Measurements from ENCODE around the gene HDGF.

The HDGF gene

DNA sequence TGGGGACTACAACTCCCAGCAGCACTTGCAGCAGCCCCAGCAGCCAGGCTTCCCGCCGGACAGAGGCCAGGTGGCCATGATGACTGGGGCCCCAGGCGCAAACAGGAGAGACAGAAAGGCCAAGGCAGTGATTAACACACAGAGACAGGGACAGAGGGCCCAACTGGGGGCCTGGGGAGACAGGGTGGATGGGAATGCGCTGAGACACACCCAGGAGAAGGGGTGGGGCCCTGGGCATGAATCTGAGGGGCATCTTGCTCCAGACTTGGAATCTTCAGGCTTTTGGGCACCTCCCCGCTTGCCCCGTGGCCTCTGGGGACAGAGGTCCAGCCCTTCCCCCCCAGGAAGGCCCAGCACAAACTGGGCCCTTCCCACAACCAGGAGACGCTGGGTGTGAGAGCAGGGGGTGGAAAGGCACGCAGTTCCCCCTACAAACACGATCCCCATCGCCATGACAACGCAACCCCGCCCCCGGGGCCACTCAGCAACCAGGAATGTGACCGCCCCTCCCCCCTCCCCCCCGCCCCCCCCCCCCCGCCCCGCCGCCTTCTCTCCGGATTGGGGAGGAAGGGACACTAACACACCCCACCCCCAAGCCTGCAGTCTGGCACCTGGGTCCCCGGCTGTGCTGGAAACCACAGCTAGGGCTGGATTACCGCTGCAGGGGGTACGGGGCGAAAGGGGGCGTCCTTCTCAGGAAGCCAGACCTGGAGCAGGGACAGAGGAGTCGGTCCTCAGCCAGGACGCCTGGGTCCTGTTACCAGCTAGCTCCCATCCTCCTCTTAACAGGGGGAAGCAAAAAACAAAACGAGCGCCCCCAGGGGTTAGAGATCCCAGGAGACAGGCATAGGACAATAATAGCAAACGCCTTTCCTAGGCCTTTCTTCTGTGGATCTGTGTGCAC lies 4.5 kb downstream of the HDGF start:
- DNase-seq (ENCODE audit: low read depth in 2 of 2, low spot score in 1 of 2), result no peak

DNA sequence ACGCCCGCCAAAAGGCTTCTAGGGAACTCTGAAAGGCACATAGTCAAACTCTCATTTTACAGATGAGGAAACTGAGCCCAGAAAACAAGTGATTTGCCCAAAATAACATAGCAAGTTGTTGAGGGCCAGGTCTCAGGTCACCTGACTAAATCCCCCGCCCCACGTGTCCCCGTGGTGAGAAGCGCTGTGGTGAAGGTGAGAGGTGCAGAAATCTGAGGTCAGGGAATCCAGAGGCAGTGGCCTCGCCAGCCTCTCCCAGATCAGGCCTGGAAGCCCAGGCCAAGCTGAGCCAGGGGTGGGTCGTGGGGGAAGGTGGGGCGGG lies 5.1 kb downstream of the HDGF start:
- no peak for DNase-seq (ENCODE audit: low read depth in 2 of 2, low spot score in 1 of 2)

DNA sequence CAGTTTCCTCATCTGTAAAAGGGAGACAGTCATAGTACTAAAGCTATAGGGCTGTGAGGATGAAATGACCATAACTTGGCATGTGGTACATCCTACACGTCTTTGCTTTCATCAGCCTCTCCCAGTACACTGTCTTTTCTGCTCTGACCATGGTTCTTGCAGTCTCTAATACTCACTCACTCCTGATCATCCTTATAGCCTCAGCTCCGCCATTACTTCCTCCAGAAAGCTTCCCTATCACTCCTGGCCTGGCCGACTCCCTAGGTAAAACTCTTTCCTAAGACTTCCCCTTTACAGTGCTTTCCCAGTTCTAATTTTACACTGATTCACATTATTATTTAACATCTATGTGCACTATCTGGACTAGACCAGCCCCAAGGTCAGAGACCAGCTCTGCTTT lies 5.6 kb downstream of the HDGF start:
- no peak for DNase-seq (ENCODE audit: low read depth in 2 of 2, low spot score in 1 of 2)

DNA sequence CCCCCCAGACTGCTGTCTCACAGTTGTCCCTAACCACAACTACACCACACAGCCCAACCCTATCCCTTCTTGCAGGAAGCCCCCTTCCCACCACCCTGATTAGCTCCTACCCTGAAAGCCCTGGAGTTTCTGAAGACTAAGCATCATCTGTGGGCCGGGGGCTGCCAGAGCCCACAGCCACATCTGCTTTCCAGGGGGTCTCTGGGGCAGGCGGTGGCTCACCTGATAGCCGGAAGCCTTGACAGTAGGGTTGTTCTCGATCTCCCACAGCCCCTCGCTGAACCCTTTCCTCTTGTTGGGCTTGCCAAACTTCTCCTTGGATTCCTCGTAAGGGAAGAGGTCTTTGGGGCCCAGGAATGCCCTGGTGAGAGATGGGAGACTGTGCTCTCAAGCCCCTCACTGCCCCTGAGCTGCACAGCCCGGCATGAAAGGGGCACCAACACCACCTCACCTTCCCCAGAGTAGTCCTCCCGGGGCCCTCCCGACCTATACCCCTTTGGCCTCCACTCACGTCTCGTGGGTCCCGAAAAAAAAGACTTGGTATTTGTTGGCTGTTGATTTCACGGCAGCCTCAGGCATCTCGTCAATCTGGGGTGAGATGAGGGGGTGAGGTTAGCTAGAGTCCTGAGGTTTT lies 6.6 kb downstream of the HDGF start:
- DNase-seq (ENCODE audit: low read depth in 2 of 2, low spot score in 1 of 2), result no peak

DNA sequence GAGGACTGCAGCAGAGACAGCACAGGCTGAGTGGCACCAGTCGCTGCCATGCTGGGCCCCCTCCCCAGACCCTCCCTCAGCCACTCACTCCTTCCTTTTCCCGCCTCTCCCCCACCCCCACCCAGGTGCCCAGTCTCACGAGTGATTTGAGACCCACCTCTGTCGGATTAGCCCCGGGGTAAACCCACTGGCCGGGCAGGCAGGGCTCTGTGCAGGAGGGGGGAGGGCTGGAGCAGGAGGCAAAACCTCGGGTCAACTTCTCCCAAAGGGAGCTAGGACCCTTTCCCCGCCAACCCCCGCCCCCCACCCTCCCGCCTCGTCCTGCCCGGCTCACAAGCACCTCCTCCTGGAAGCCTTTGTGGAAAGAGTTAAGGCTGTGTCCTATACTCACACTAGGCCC lies 7.1 kb downstream of the HDGF start:
- DNase-seq (ENCODE audit: low read depth in 2 of 2, low spot score in 1 of 2), result no peak

DNA sequence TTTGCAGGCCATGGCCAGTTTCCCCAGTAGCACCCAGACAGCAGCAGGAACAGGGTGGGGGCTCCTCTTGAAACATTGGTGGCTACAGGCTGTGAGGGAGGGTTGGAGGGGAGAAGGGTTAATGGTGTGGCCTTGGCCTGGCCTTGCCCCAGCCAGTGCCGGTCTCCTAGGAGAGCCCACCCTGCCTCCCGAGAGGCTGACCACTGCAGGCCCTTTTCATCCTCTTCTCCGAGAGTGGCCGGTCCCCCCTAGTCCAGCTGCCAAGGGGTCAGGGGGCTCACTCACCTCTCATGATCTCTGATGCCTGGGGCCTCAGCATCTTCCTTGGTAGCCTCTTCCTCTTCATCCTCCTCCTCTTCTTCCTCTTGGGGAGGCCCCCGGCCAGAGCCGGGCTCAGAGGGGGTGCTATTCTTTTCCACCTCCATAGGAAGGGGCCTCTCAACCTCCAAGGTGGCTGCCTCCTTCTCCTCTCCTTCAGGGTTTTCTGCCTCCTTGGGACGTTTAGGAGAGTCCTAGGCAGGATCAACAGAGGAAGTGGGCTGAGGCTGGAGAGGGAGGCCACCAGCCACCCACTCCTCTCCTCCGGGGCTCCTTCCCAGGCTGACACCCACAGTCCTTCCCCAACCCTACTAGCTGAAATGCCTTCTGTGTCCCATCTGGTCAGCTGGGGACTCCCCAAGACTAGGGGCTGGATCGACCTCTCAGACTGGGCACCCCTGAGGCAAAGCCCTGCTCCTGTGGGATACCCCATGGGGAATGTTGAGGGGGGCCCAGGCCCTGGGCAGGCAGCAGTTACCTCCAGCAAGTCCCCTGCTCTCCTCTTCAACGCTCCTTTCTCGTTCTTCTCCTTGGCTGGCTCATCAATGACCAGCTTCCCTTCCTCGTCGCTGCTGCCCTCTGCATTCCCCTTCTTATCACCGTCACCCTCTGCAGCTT lies 7.8 kb downstream of the HDGF start:
- DNase-seq (ENCODE audit: low read depth in 2 of 2, low spot score in 1 of 2), result no peak

DNA sequence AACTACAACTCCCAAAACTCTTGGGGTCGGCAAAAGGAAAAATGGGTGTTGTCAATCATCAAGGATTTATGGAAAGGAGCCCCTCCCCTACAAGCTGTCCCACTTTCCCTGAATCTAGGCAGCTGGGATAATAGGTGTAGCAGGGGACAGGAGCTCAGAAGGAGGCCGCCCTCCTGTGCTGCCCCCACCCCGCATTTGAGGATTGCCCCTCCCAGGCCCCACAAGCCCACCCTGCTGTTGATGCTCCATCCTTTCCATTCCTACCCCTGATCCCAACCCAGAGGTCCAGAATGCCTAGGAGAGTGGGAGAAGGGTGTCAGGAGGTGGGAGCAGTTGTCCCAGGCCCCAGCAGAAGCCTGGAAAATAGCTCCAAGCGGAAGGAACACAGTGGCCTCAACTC lies 8.7 kb downstream of the HDGF start:
- no peak for DNase-seq (ENCODE audit: low read depth in 2 of 2, low spot score in 1 of 2)

DNA sequence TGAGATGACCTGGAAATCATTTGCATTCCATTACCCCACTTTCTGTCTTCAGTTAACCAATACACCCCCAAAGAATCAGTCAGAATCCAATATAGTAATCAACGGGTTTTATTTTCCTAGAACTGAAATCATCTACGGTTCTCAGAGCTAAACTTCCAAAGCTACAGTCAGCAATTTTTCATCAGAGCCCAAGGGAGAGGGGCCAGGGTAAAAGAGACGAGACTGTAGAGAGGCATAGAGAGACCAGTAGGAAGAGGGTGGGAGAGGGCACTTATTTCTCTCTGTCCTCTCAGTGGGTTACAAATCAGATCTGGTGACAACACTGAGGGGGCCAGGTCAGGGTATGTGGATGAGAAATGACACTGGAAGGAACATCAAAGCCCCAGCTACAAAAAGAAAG lies 9.5 kb downstream of the HDGF start:
- DNase-seq (ENCODE audit: low read depth in 2 of 2, low spot score in 1 of 2), result no peak

DNA sequence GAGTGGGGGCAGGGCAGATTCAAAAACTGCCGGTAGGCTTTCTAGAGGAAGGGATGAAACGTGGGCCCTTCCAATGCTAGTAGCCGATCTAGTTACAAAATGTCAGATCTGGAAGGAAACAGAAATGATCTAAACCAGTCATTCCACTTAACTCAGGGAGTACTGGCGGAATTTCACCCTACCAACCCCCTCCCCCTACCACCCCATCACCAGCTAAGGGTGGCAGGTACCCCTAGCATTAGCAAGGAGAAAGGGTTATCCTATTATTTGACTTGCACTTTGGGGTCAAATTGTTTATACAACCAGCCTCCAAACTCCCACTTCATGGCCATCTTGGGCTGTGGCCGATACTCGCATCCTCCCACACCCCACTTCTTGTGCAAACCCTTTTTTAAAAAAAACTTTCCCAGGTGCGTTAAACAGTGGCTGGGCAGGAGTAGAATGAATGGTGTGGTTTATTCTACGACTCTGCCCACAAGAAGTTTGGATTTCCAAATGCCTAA lies 9.9 kb downstream of the HDGF start:
- DNase-seq (ENCODE audit: low read depth in 2 of 2, low spot score in 1 of 2), result no peak

DNA sequence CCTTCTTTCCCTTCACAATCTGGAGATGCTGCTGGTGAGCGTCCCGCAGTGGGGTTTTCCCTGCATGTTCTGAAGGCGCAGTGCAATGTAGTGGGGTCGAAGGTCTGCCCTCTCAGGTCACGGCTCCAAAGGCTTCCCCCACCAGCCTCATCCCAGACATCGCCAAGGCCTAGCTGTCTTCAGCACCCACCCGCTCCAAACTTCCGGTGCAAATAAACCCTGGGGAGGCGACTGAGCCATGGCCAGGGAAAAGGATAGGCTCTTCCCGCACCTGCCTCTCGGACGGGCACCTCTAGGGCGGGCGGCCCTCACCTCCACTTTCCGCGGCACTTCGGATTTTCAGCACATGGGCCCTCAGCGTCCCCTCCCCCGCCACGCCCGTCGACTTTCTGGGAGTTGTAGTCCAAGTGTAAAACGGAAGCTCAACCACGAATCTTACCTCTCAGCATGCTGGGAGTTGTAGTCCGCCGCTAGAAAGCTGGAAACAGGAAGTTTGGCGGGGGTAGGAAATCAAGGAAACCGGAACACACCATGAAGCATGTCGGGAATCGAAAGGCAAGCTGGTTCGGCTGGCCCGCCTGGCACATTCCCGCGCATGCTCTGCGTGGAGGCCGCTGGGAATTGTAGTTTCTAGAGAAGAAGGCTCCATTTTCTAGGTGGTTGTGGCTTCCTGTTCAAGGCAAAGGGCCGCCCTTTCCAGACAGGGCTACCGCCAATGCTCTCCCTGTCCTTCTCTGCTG lies 10.6 kb downstream of the HDGF start, which contains the start of gene MRPL24:
Gene MRPL24 (minus strand): TSS at position 348 of the 740 bp plus-strand sequence. CDS start 2,384 bp downstream, outside the sequence.
- peak; percentile 91 to 92 for DNase-seq (ENCODE audit: low read depth in 2 of 2, low spot score in 1 of 2)

DNA sequence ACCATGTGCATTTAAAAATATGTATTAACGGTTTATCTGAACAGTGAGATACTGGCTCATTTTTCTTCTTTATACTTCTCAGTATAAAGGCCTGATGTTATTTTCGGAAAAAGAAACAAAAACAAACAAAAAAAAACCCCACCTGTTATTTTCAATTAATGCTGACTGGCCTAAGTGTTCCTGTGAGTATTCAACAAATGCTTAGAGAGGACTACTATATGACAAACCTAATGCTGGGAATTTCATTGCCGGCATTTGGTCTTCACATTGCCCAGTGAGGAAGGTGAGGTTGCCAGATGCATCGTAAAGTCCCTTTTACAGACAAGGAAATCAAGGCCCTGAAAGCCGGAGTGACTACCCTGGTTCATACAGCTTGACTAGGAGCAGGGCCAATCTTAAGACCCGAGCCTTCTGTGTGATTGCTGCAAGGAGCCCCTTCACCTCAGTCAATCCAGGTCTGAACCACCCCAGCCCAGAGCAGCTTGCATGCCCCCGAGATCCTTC lies 11.2 kb downstream of the HDGF start:
- DNase-seq (ENCODE audit: low read depth in 2 of 2, low spot score in 1 of 2), result no peak

DNA sequence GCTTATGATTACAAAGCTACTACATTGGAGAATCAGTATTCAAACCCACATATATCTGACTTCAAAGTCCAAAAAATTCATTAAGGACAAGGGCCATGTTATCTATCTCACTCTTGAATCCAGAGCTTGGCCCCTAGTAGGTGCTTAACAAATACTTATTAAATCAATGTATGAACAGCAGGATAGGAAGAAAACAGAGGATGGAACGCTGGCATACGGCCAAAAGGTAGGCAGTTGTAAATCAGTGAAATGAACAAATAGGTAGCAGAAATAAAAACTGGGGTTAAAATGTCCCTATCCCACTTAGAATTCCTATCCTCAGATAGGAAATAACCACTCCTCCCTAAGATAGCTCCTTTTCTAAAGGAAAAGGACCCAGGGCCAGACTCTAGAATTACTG lies 12.6 kb downstream of the HDGF start:
- DNase-seq (ENCODE audit: low read depth in 2 of 2, low spot score in 1 of 2), result no peak

DNA sequence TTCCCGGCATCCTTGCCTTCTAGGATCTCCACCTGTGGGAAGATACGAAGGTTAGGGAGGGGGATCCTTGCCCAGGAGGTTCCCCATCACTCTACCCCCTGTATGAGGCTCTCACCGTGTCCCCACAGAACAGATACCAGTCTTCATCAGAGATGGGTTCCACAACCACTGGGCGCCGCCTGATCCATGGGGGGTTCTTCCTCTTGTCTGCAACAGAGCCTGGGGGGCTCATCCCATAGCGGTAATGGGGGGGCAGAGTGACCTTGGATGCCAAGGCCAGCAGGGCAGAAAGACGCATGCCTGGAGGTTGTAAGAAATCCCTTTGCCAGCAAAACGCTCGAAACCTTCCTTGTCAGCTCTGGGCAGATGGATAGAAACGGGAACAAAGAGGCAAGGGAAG lies 13.1 kb downstream of the HDGF start:
- no peak for DNase-seq (ENCODE audit: low read depth in 2 of 2, low spot score in 1 of 2)

DNA sequence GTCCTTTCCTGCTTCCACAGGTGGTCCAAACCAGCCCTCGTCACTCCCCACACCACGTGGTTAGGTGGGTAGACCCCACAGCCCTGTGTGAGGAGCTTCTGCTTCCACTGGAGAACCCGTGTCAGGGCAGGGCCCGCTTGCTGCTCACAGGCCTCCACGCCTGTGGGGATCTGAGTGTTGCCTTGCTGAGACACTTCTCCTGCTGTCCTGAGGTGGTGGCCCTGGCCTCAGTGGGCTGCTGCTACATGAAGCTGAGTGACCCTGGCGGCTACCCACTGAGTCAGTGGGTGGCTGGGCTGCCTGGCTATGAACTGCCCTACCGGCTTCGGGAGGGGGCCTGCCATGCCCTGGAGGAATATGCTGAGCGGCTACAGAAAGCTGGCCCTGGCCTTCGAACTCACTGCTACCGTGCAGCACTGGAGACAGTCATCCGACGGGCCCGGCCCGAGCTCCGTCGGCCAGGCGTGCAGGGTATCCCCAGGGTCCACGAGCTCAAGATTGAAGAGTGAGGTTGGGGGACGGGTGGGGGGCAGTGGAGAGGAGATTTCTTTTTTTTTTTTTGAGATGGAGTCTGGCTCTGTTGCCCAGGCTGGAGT lies 17.4 kb downstream of the HDGF start:
- DNase-seq (ENCODE audit: low read depth in 2 of 2, low spot score in 1 of 2), result no peak

DNA sequence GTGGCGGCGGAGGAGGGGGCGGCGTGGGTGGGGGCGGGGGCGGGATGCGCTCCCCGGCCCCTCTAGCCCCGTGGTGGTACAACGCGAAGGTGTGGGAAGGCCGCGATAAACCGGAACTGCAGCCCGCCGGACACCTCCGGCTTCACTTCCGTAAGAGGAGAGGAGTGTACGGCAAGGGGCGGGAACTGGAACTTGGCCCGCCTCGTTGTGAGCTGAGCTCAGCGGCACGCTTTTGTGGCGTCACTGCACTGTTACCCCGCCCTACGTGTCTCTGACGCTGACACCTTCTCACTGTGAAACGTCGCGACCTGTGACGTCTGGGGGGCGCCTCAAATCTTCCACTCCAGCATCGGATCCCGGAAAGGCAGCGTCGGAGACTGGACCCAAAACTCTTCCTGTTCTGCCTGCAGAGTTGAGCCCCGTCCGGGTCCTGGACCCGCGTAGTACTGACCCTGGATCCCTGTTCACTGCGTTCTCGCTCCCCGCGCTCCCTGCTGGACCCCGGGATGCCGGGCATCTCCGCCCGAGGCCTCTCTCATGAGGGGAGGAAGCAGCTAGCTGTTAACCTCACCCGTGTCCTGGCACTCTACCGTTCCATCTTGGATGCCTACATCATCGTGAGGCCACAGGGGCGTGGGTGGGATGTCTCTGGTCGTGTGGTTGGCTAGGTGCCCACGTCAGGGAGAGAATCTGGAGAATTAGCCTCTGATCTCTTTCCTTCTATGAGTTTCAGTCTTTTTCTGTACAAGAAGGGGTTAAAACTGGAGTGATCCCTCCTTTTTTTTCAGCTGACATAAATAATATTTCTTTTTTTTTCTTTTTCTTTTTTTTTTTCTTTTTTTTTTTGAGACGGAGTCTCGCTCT lies 22.6 kb downstream of the HDGF start, which contains the start of gene ISG20L2:
Gene ISG20L2 (minus strand): TSS at position 168 of the 864 bp plus-strand sequence. CDS start 1,114 bp downstream, outside the sequence.
- DNase-seq (ENCODE audit: low read depth in 2 of 2, low spot score in 1 of 2), result peak; percentile 89 to 90

DNA sequence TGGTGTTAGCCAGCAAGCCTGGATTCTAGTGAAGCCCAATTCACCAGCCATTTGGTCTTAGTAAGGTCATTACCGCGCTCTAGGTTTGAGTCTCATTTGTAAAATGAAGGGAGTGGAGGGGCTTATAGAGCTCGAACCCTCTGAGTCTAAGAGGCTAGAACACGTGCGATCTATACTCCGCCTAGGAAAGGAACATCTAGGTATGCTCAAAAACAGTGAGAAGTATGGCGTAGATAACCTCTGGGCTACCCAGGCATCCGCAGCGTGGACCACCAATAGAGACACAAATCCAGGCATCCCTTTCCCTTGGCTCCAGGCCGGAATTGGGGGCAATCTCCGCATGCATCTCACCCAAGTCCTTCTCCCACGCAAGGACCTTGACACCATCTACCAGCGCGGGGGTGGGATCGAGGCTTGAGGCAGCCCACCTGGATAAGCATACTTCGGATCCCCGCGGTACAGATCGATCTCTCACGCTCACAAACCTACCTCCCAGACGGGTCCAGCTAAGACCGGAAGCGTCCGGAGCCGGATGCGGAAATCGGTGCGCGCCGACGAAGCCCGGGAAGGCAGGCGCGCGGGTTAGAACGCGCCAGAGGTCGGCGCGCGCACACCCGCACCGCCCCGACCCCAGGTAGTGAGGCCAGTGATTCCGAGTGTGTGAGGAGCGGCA lies 23.4 kb downstream of the HDGF start, which contains the start of gene METTL25B:
Gene METTL25B (plus strand): TSS at position 544 of the 673 bp plus-strand sequence. CDS start 636 bp downstream, outside the sequence.
- peak in 1 of 2 donors; percentile 39 for DNase-seq (ENCODE audit: low read depth in 2 of 2, low spot score in 1 of 2)

DNA sequence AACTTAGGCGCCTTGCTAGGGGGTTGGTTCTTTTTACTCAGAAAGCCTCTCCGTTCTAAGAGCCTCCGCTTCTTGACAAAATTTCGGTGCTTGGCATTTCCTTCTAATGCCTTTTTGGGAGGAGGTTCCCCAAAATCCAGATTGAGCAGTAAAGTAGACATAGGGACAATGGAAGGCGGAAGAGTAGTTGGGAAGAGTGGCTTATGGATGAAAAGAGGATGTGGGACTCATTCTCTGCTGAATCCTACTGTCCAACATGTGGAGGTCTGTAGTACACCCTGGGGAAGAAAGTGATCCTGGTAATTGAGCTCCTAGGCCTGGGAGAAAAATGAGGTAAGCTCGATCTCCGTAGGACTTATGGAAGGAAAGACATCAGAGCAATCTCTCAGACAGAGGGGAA lies 24.0 kb downstream of the HDGF start:
- no peak for DNase-seq (ENCODE audit: low read depth in 2 of 2, low spot score in 1 of 2)

DNA sequence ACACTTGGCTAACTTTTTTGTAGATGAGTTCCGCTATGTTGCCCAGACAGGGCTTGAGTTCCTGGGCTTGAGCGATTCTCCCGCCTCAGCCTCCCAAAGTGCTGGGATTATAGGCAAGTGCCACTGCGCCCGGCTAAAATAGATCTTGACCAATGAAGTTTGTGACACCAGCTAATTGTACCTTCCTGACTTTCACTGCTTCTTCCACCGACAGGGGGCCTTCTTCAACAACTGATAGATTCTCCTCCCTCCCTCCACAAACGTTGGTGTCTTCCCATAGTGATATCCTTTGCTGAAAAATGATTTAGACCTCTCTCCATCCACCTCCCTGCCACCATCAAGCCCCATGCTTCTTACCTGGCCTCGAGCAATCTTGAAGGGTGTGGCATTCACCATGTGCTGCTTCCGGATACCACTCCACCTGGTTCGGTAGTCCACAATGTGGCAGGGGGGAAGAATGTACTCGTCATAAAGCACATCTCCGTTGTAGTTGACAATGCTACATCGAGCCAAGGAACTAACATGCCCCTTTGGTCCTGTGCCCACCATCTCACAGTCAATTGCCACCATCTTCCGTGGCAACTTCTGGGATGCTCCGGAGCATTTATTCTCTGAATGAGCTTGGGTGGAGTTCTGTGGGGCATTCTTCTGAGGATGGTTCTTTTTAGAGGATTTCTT lies 24.8 kb downstream of the HDGF start:
- no peak for DNase-seq (ENCODE audit: low read depth in 2 of 2, low spot score in 1 of 2)
